Small intestine (tissue), 4 donors: ENCODE results near the gene SCP2D1. TPM values are rescaled to one million over a fixed set of nuclear protein-coding genes. Genes with fewer than 3 reads are reported as not detected.

Source experiments
- polyA plus RNA-seq, 4 donors: library from polyadenylated mRNA; stranded (reverse) in 3 of 4; unstranded in 1 of 4; fragments of 200-250 nt in 3 of 4; fragments of 120-200 nt in 1 of 4; gene quantifications; one replicate each; pipeline versions ENCODE4 v1.2.1 to v1.2.3, GENCODE V29; 2013
- donor health status: healthy with polysubstance abuse.
- donor health status: Bipolar disorder and iron deficiency.
- donor health status: healthy.

The SCP2D1 gene
- polyA plus RNA-seq, 4 donors: not detected

Other genes starting within 250 kb of the SCP2D1 start
- 100 to 1,000 TPM; 106 to 205 (median 156) TPM for gene SMIM26, start 246.4 kb upstream of the SCP2D1 start, polyA plus RNA-seq
- 10 to 100 TPM in 3 of 4 donors, 1 to 10 TPM in 1; 9.6 to 25.8 (median 16.1) TPM for gene DTD1, start 225.7 kb upstream of the SCP2D1 start, polyA plus RNA-seq